ENCODE data around the gene ORM1.

The ORM1 gene

DNA sequence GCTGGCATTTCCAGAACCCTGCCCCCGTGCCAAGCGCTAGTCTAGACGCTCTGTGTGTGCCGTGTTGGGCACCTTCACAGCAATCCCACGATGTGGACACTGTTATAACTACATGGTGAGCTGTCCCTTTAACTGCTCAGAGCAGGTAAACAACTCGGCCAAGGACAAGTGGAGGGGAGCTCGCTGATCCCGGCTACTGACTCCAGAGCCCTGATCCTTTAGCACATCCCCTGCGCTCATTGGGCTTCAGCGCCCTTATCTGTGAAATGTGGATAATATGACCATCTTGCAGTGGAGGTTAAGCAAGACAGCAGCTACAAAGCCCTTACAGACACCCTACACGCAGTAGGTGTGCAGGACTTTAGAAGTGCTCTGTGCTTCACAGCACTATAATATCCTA, 23.2 kb downstream of the ORM1 start:
- no peak overlapping the region for H3K4me3 ChIP-seq (ENCODE audit: low read length)
- TF ChIP-seq ZNF274 (IDR thresholded peaks at IDR 0.05; ENCODE audit: low read depth, low read length), result no peak

DNA sequence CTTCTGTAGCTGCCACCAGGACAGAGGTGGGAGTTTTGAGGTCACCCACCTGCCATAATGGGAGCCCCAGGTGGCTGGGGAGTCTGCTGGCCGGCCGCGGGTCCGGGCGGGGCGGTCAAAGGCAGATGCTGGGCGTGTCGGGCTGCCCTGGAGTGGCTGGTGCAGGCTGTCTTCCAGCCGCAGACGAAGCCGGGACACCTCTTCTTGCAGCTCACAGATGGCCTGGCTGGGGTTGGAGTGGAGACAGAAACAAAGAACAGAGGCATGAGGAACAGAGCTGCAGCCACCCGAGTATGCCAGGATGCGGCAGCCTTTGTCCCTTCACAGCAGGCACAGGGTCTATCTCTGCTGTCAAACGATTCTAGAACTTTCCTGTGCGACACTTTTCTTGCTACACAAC, 24.8 kb downstream of the ORM1 start:
- TF ChIP-seq ZNF274 (IDR thresholded peaks at IDR 0.05; ENCODE audit: low read depth, low read length), result no peak
- no peak overlapping the region for H3K4me3 ChIP-seq (ENCODE audit: low read length)

DNA sequence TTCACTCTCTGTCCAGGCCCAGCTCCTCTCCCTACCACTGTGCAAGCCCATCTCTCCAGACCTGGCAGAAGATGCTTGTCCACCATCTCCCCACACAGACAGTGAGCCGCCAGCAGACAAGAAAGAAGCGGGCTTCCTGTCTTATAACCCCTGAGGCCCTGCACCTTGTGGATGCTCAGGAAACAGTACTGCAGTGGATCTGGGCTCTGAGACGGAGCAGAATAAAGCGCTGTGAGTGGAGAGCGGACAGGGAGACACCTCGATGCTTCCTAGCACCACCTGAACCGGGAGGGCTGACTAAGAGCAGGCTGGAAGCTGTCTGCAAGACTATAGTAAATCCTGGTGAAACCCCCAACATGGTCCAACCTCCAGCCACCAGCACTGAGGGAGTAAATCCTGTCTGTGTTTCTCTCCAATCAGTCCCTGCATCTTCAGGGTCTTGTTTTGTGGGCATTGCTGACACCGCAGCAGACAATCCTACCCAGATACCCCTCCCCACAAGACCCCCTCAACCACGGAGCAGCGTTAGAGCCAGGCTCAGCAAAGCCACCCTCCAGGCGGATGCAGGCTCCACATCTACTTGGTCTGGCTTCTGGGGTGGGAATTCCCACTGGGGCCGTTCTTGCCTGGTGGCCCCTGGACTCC, 25.5 kb downstream of the ORM1 start:
- TF ChIP-seq ZNF274 (IDR thresholded peaks at IDR 0.05; ENCODE audit: low read depth, low read length), result no peak
- H3K4me3 ChIP-seq (ENCODE audit: low read length), result no peak overlapping the region

DNA sequence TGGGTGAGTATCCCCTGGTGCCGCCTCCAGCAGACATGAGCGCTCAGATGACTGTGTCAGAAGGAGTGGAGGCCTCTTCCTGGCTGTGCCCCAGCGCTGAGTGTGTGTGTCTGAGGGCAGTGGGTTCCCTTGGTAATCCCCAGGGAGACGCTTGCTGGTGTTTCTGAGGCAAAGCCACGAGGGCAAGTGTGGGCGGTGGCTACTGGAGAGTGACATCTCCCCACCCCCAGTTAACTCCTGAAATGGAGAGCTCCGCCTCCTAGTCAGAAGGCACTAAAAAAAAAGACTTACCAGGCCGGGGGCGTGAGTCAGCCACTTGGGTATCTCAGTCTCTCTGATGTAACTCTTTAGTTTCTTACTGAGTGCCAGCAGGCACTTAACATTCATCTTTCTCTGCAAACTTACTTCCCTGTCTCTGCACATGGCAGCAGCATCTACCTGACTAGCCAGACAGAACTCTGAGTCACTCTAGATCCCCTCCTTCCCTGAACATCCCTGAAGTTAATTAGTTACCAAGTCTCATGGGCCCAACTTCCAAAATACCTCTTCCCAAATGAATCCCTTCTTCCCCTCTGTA, 26.1 kb downstream of the ORM1 start:
- no peak overlapping the region for H3K4me3 ChIP-seq (ENCODE audit: low read length)
- no peak for TF ChIP-seq ZNF274 (IDR thresholded peaks at IDR 0.05; ENCODE audit: low read depth, low read length)

GRCh38 chr9:114349713-114350480, 27.0 kb downstream of the ORM1 start:
- TF ChIP-seq ZNF274 (IDR thresholded peaks at IDR 0.05; ENCODE audit: low read depth, low read length), result no peak
- no peak overlapping the region for H3K4me3 ChIP-seq (ENCODE audit: low read length)

DNA sequence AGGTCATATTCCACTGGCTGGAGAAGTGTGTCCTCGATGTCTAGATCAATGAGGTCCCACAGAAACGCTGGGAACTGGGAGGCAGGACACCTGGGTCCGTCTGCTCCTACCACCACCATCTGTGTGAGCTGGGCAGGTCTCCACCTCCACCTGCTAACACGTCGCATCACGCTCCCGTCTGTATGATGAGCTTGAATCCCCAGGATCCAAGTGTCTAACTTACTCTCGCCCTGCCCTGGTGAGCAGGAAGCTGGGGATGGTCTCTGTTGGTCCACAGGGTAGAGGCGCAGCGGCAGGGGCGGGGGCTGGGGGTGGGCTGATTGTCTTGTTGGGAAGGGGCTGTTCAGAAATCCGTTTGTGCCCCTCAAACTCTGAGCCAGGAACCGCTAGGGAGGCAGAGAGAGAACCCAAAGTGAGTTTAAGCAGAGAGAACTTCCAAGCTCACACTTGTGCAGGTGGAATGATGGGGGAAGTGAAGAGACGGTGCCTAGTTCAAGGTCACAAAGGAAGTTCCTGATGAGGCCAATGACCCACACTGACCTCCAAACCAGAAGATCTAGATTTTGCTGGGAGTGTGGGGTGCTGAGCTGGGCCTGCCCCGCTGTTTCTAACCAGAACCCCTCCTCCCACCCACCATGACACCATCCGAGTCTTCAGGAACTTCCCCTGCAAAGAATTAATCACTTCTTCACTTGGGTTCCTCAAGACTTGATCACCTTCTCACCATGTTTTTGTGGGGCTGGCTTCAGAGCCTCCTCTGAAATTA, 27.9 kb downstream of the ORM1 start:
- H3K4me3 ChIP-seq (ENCODE audit: low read length), result no peak overlapping the region
- no peak for TF ChIP-seq ZNF274 (IDR thresholded peaks at IDR 0.05; ENCODE audit: low read depth, low read length)

- no peak for TF ChIP-seq ZNF274 (IDR thresholded peaks at IDR 0.05; ENCODE audit: low read depth, low read length)
- no peak overlapping the region for H3K4me3 ChIP-seq (ENCODE audit: low read length)
These were observed 29.0 kb downstream of the ORM1 start for GRCh38 chr9:114351932-114352331.

- no peak overlapping the region for H3K4me3 ChIP-seq (ENCODE audit: low read length)
- no peak for TF ChIP-seq ZNF274 (IDR thresholded peaks at IDR 0.05; ENCODE audit: low read depth, low read length)
These were observed 32.9 kb downstream of the ORM1 start for GRCh38 chr9:114355821-114356220.

DNA sequence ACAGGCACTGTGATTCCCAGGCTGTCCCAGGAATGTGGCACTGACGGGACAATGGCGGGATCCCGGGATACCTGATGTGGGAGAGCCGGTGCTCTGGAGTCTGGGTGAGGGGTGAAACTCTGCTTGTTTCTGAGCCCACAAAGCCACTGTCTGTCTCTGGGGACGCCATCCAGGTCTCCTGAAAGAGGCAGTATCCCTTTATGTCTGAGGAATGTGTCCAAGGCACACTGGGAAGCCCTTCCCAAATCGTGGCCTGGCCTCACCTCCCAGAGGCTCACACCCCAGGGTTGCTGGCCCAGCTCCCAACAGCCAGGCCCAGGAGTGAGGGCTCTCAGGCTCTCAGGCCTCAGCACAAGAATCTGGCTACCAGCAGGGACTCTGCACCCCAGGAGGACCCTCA, 33.9 kb downstream of the ORM1 start:
- no peak overlapping the region for H3K4me3 ChIP-seq (ENCODE audit: low read length)
- no peak for TF ChIP-seq ZNF274 (IDR thresholded peaks at IDR 0.05; ENCODE audit: low read depth, low read length)

DNA sequence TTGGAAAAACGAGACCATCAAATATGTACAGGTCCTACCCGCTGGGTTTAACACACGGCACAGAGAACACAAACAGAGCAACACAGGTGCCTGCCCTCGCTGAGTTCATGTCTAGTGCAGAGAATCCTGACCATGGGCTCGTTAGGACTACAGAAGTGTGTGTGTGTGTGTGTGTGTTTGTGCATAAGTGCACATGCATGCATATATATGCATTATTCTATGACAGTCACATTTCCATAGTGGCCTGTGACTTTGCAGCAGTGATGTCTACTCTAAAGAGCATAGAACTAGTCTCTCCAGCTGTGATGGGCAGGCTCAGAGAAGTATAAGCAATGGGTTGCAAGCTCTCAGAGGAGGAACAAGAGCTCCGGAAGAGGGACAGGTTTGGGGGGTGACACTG, 34.5 kb downstream of the ORM1 start:
- no peak for TF ChIP-seq ZNF274 (IDR thresholded peaks at IDR 0.05; ENCODE audit: low read depth, low read length)
- H3K4me3 ChIP-seq (ENCODE audit: low read length), result no peak overlapping the region

- no peak overlapping the region for H3K4me3 ChIP-seq (ENCODE audit: low read length)
- TF ChIP-seq ZNF274 (IDR thresholded peaks at IDR 0.05; ENCODE audit: low read depth, low read length), result no peak
These were observed 35.0 kb downstream of the ORM1 start for GRCh38 chr9:114357911-114358328.

- no peak for TF ChIP-seq ZNF274 (IDR thresholded peaks at IDR 0.05; ENCODE audit: low read depth, low read length)
- H3K4me3 ChIP-seq (ENCODE audit: low read length), result no peak overlapping the region
These were observed 36.9 kb downstream of the ORM1 start for GRCh38 chr9:114359801-114360200.

DNA sequence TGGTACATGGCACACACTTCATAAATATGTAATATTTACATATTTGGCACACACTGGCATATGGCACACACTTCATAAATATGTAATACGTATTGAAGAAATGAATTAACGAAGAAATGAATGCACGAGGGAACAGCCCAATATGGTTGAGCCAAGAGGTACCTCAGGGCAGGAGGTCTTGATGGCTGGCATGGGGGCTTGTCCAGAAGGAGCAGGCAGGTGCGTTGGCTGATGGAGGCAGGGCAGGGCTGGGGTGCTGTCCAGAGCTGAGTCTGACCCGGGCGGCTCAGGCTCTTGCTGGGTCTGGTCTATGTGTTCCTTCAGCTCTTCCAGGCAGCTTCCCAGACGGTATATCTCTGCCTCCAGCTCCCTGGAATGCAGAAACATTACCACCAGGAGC, 38.6 kb downstream of the ORM1 start:
- no peak for TF ChIP-seq ZNF274 (IDR thresholded peaks at IDR 0.05; ENCODE audit: low read depth, low read length)
- H3K4me3 ChIP-seq (ENCODE audit: low read length), result no peak overlapping the region

DNA sequence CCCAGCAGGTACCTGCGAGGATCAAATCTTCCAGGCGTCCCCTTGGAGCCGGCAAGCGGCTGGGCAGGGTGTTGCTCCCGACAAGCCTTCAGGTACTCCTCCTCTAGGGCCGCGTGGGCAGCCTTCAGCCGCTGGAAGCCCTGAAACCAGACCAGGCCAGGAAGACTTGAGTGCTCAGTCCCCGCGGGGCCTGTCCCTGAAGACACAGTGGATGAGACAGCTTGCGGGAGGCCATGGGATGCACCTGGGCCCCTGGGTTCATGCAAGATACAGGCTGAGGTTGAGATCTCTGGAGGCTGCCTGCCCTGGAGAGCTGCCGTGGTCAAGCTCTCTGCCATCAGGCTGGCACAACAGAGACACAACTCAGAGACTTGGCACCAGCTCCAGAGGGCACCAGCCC, 39.5 kb downstream of the ORM1 start:
- no peak for TF ChIP-seq ZNF274 (IDR thresholded peaks at IDR 0.05; ENCODE audit: low read depth, low read length)

More for the DNA sequence above, 39.5 kb downstream of the ORM1 start:
- no peak overlapping the region for H3K4me3 ChIP-seq (ENCODE audit: low read length)
